ENCODE data around the gene SNAI1. TPM values are rescaled to one million over a fixed set of nuclear protein-coding genes. Genes with fewer than 3 reads are reported as not detected.

Gene SNAI1
- 3.1 and 3.5 TPM in 2 replicates for total RNA-seq

DNA sequence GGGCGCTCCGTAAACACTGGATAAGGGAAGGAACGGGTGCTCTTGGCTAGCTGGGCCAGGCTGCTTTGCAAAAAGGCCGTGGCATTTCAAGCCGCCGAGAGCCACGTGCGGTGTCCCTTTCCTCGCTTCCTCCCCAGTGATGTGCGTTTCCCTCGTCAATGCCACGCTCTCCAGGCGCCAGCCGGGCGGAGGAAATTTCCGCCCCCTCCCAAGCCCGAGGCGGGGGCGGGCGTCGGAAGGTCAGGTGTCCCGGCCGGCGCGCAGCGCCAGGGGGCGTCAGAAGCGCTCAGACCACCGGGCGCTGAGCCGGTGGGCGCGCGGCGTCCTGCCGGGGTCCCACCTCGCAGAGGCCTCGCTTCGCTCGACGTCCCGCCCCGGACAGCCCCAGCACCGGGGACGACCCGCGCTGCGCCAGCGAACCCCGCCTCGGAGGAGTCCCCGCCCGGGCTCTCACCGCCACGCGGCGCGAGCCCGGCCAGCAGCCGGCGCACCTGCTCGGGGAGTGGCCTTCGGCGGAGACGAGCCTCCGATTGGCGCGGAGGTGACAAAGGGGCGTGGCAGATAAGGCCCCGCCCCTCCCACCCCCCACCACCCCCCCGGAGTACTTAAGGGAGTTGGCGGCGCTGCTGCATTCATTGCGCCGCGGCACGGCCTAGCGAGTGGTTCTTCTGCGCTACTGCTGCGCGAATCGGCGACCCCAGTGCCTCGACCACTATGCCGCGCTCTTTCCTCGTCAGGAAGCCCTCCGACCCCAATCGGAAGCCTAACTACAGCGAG lies at the start of gene SNAI1:
Gene SNAI1, plus strand, starts transcription at position 635 of the 777 bp plus-strand sequence. Its CDS starts 80 bp downstream, at position 715.

DNA sequence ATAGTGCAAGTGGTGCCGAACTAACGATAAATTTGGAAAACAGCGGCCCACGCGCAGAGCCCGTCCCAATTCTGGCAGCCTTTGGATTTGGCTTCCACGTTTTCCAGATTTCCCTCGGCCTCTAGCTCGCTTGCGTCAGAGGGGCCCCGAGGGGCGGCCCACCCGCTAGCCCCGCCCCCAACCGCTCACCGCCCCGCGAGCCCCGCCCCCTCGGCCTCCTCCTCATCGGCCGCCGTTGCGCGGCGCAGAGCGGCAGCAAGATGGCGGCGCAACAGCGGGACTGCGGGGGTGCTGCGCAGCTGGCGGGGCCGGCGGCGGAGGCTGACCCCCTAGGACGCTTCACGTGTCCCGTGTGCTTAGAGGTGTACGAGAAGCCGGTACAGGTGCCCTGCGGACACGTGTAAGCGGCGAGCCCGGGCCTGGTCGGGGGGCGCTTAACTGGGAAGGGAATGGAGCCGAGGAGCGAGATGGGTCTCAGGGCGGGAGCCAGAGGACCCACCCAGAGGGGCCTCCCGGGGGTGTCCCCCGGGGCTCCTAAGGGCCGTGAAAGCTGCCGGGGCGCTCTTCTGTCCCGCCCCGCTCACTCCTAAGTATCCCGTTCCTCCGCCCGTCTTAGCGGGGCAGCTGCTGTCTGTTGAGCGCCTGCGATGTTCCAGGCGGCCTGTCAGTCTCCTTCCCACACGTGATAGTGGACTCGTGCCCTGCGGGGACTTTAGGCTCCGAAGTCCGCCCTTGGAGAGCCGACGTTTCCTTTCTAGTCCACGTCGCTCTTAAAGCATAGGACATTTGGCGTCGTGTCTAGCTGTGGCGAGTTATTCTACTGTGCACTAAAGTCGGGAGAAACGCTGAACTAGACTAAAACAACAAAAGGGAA lies 46.4 kb upstream of the SNAI1 start, which contains the start of gene RNF114:
Gene RNF114, plus strand, starts transcription at position 245 of the 874 bp plus-strand sequence. Its CDS starts 16 bp downstream, at position 261.

Small RNA genes lying within 50 kb of the gene (small RNA-seq; reads per million reads assigned to genes)
- gene RF00017 = not detected
- gene RNU6-147P = not detected

Other genes starting within 250 kb of the SNAI1 start
- 10.4 and 15.4 TPM in 2 replicates for gene SLC9A8, start 170.2 kb upstream of the SNAI1 start, total RNA-seq
- gene SPATA2, start 67.5 kb upstream of the SNAI1 start, total RNA-seq = 5.5 and 6.0 TPM in 2 replicates
- 104 and 138 TPM in 2 replicates for gene RNF114, start 46.6 kb upstream of the SNAI1 start, total RNA-seq
- 68.8 and 75.7 TPM in 2 replicates for gene UBE2V1, start 130.2 kb downstream of the SNAI1 start, total RNA-seq
- gene PEDS1, start 170.7 kb downstream of the SNAI1 start, total RNA-seq = 40.2 and 44.6 TPM in 2 replicates
- gene CEBPB, start 207.8 kb downstream of the SNAI1 start, total RNA-seq = 146 and 162 TPM in 2 replicates